ENCODE results near the gene FLOT2.

- TF ChIP-seq EZH2 (IDR thresholded peaks at IDR 0.05; ENCODE audit: borderline replicate concordance, low read depth, low read length, severe bottlenecking) (no peak), MYC (IDR thresholded peaks at IDR 0.05; ENCODE audit: low read depth, low read length) (no peak), CTCF (IDR thresholded peaks at IDR 0.05; ENCODE audit: extremely low read depth in 1 of 2, insufficient read depth in 1 of 2, low read depth in 1 of 2, low read length in 2 of 2) (no peak), MAX (IDR thresholded peaks at IDR 0.05; ENCODE audit: insufficient read depth, insufficient read length) (no peak), POLR2A (IDR thresholded peaks at IDR 0.05; ENCODE audit: low read depth, low read length) (no peak), JUN (IDR thresholded peaks at IDR 0.05; ENCODE audit: borderline replicate concordance, insufficient read depth, insufficient read length, low read depth) (no peak), POLR2AphosphoS5 (IDR thresholded peaks at IDR 0.05; ENCODE audit: insufficient read depth, low read depth, low read length) (no peak), FOS (IDR thresholded peaks at IDR 0.05; ENCODE audit: borderline replicate concordance, insufficient read depth, low read length) (no peak)
Observed at GRCh38 chr17:28938552-28938951, 41.0 kb upstream of the FLOT2 start.

All from endothelial cell of umbilical vein (primary cell).